Daoy (cell line): Measurements from ENCODE around the gene PLD1. TPM values are rescaled to one million over a fixed set of nuclear protein-coding genes. Genes with fewer than 3 reads are reported as not detected.
"Not testable (repeated sequence)": the region's sequence is repeated elsewhere in the genome, so short reads cannot be mapped to it uniquely, and the experiment has no call there.

ENCODE experiments used
- DNase-seq: peaks from one replicate; pipeline ENCODE4 v3.0.0-alpha.2; 2015; ENCODE audit warnings: low read depth
- total RNA-seq: library from RNA; depleted of rRNA; stranded (reverse); fragments of >200 nt; shearing (Covaris generic); gene quantifications from 2 replicates; pipeline ENCODE4 v1.2.3, GENCODE V29; 2014; rRNA removed

The PLD1 gene
- total RNA-seq, 1 experiment from 2014 or later, result 5.7 TPM

- no peak for DNase-seq
These were observed 245.4 kb downstream of the PLD1 start for GRCh38 chr3:171564748-171565480.

GRCh38 chr3:171563298-171563697 lies 247.0 kb downstream of the PLD1 start:
- no peak for DNase-seq

GRCh38 chr3:171562459-171562858 lies 247.8 kb downstream of the PLD1 start:
- not testable (repeated sequence) for DNase-seq

GRCh38 chr3:171561596-171562323 lies 248.5 kb downstream of the PLD1 start:
- DNase-seq, result no peak

- no peak for DNase-seq
These were observed 250.7 kb downstream of the PLD1 start for GRCh38 chr3:171559586-171559985.

- no peak for DNase-seq
These were observed 252.0 kb downstream of the PLD1 start for GRCh38 chr3:171558188-171558696.

GRCh38 chr3:171557173-171557572 lies 253.1 kb downstream of the PLD1 start:
- DNase-seq, result no peak

GRCh38 chr3:171556574-171557145 lies 253.6 kb downstream of the PLD1 start:
- DNase-seq, result peak; percentile 25

GRCh38 chr3:171556148-171556547 lies 254.1 kb downstream of the PLD1 start:
- no peak for DNase-seq

GRCh38 chr3:171553086-171553485 lies 257.2 kb downstream of the PLD1 start:
- no peak for DNase-seq

GRCh38 chr3:171552531-171552930 lies 257.8 kb downstream of the PLD1 start:
- DNase-seq, result no peak

GRCh38 chr3:171551296-171551695 lies 259.0 kb downstream of the PLD1 start:
- no peak for DNase-seq

Other genes with a start within 250 kb of the PLD1 start
- not detected in 2 replicates for gene TMEM212, start 32.9 kb upstream of the PLD1 start, total RNA-seq
- gene FNDC3B, start 229.1 kb upstream of the PLD1 start, total RNA-seq, result 72.2 and 84.3 TPM in 2 replicates